GM12878 (cell line): ENCODE measurements around the gene KRT25. TPM values are rescaled to one million over a fixed set of nuclear protein-coding genes. Genes with fewer than 3 reads are reported as not detected.

ENCODE experiments used
- ATAC-seq: fragments of 200-7000 bp; cut with Tn5 transposase; 3 replicates; pipeline ENCODE4 v1.9.1; 2020; ENCODE audit warnings: mild to moderate bottlenecking, moderate library complexity
- BruUV-seq: library from RNA; stranded (reverse); fragments of 400-500 nt; replicated peaks from 2 replicates; lab custom pipeline; 2021; lab: Mats Ljungman, UMichigan
- CTCF ChIA-PET: fragments of 300-600 bp; sonication (Branson Sonifier 250); formaldehyde crosslinking; extraction: SDS; loops from one replicate; lab custom pipeline; 2021; ENCODE audit warnings: inconsistent platforms; lab: Yijun Ruan, JAX
- POLR2A ChIA-PET: fragments of 350-600 bp; formaldehyde crosslinking; extraction: SDS; loops from one replicate; lab custom pipeline; 2021; ENCODE audit warnings: inconsistent platforms; lab: Charles Lee
- RAD21 ChIA-PET: fragments of 300-600 bp; sonication (Branson Sonifier 250); formaldehyde crosslinking; loops from one replicate; lab custom pipeline; 2023; ENCODE audit warnings: antibody characterized with exemption; ENCODE audit not compliant: unreplicated experiment; lab: Charles Lee
- SMC1A ChIA-PET: fragments of 300-600 bp; sonication (Branson Sonifier 250); formaldehyde crosslinking; loops from one replicate; lab custom pipeline; 2023; ENCODE audit not compliant: unreplicated experiment, uncharacterized antibody; lab: Charles Lee
- DNase-seq: peaks from one replicate; pipeline ENCODE4 v3.0.0-alpha.2; 2011; ENCODE audit warnings: low read depth, low spot score
- FAIRE-seq: peaks from 3 replicates; lab custom pipeline; 2011; peaks lifted over from hg19 to GRCh38; lab: Jason Lieb, UNC
- H2AFZ ChIP-seq: 2 replicates; pipeline ENCODE4 v1.6.0; 2011; ENCODE audit warnings: low read depth, low read length, control low read depth; ENCODE audit not compliant: control insufficient read depth
- H3K27ac ChIP-seq: 2 replicates; pipeline ENCODE4 v1.5.1; 2011; ENCODE audit warnings: control low read depth; ENCODE audit not compliant: control insufficient read depth, insufficient read depth
- H3K27me3 ChIP-seq, 2 experiments: replicated peaks in 1 of 2; 2 replicates each; pipeline versions ENCODE4 v1.6.0 to v1.6.1; 2011; ENCODE audit warnings: low read length in 1 of 2; ENCODE audit not compliant: control insufficient read depth in 2 of 2, insufficient read depth in 2 of 2
- H3K36me3 ChIP-seq, 2 experiments: 2 replicates each; pipeline ENCODE4 v1.5.1; 2011; ENCODE audit warnings: low read length in 1 of 2; ENCODE audit not compliant: control insufficient read depth in 2 of 2, insufficient read depth in 2 of 2
- H3K4me1 ChIP-seq: 2 replicates; pipeline ENCODE4 v1.6.1; 2011; ENCODE audit warnings: mild to moderate bottlenecking, low read length, moderate library complexity, mixed read lengths; ENCODE audit not compliant: control insufficient read depth, insufficient read depth
- H3K4me2 ChIP-seq: 2 replicates; pipeline ENCODE4 v1.6.0; 2011; ENCODE audit warnings: control low read depth; ENCODE audit not compliant: control insufficient read depth, insufficient read depth
- H3K4me3 ChIP-seq: fragments of 200-600 bp; sonication (generic); 2 replicates; pipeline ENCODE4 v1.5.1; 2016
- H3K79me2 ChIP-seq: 2 replicates; pipeline ENCODE4 v1.6.0; 2011; ENCODE audit warnings: low read length; ENCODE audit not compliant: control insufficient read depth, insufficient read depth
- H3K9ac ChIP-seq: 2 replicates; pipeline ENCODE4 v1.8.0; 2011; ENCODE audit warnings: low read length, control low read depth, mixed read lengths; ENCODE audit not compliant: control insufficient read depth, insufficient read depth
- H3K9me3 ChIP-seq: replicated peaks from 3 replicates; pipeline ENCODE4 v1.5.1; 2011; ENCODE audit warnings: mild to moderate bottlenecking, low read length; ENCODE audit not compliant: control insufficient read depth, insufficient read depth
- H4K20me1 ChIP-seq: 2 replicates; pipeline ENCODE4 v1.6.0; 2011; ENCODE audit not compliant: control insufficient read depth, insufficient read depth
- CREB1 ChIP-seq: IDR thresholded peaks from 2 replicates; pipeline ENCODE4 v1.6.1; 2012; ENCODE audit warnings: low read depth, mild to moderate bottlenecking, inconsistent platforms
- HDAC2 ChIP-seq: fragments of 200-600 bp; sonication (generic); IDR thresholded peaks from 2 replicates; pipeline ENCODE4 v1.6.1; 2017
- MEF2A ChIP-seq: IDR thresholded peaks from 2 replicates; pipeline ENCODE4 v1.6.1; 2011; ENCODE audit warnings: low read depth, mild to moderate bottlenecking, low read length, moderate library complexity; ENCODE audit not compliant: insufficient read depth
- MTA3 ChIP-seq: IDR thresholded peaks from 2 replicates; pipeline ENCODE4 v1.6.1; 2012; ENCODE audit warnings: low read length, inconsistent platforms, borderline replicate concordance
- POLR2AphosphoS5 ChIP-seq: IDR thresholded peaks from 2 replicates; pipeline ENCODE4 v1.6.1; 2011; ENCODE audit warnings: mild to moderate bottlenecking, low read length, inconsistent platforms
- RAD51 ChIP-seq: fragments of 450-650 bp; IDR thresholded peaks from 2 replicates; pipeline ENCODE4 v1.6.1; 2016; ENCODE audit warnings: moderate library complexity, mild to moderate bottlenecking, inconsistent platforms
- RELA ChIP-seq: fragments of 450-650 bp; IDR thresholded peaks from 2 replicates; pipeline ENCODE4 v1.8.0; 2014; ENCODE audit warnings: borderline replicate concordance; ENCODE audit not compliant: partially characterized antibody
- ZZZ3 ChIP-seq: IDR thresholded peaks from 2 replicates; pipeline ENCODE4 v1.6.1; 2011; ENCODE audit warnings: low read depth; ENCODE audit not compliant: control insufficient read depth, insufficient read length
- WGBS: methylation state at CpG from one replicate; pipeline ENCODE4 v1.1.6; 2016; ENCODE audit warnings: low lambda C conversion rate; ENCODE audit not compliant: insufficient replicate concordance, insufficient coverage; ENCODE audit errors: missing lambda C conversion rate; 5-methylcytosine and 5-hydroxymethylcytosine counted together
- in situ Hi-C: fragments of 300-500 bp; cut with MboI; formaldehyde crosslinking; loops from 9 replicates; pipeline ENCODE4 v1.14.3; 2018; ENCODE audit warnings: mixed read lengths
- intact Hi-C: fragments of 100-400 bp; cut with micrococcal nuclease; formaldehyde crosslinking; loops from one replicate; pipeline ENCODE4 v1.14.2; 2022; ENCODE audit not compliant: unreplicated experiment
- polyA plus RNA-seq, 11 experiments: library from polyadenylated mRNA; depleted of rRNA in 4 of 11; unstranded in 6 of 11; stranded (reverse) in 5 of 11; fragments of >200 nt; fragmentation: Nextera tagmentation in 4 of 11; fragmentation: Illumina TruSeq in 1 of 11; extraction: Ambion mirVana in 4 of 11; extraction: Trizol in 1 of 11; gene quantifications; 1 replicate in 1 of 11; 2 replicates in 10 of 11; pipeline versions ENCODE4 v1.2.1 to v1.2.3, GENCODE V29; 2011 to 2016; ENCODE audit warnings: inconsistent platforms in 2 of 11, missing spikeins in 2 of 11, low read depth in 1 of 11
- total RNA-seq, 4 experiments: library from RNA; depleted of rRNA in 3 of 4; stranded (reverse); fragments of >200 nt in 3 of 4; fragmentation: Illumina TruSeq in 1 of 4; extraction: Trizol in 1 of 4; gene quantifications; 2 replicates each; pipeline versions ENCODE4 v1.2.1 to v1.2.3, GENCODE V29; 2013 to 2021
- TF ChIP-seq, protein P1 (sequence below): fragments of 450-650 bp; IDR thresholded peaks from 2 replicates; pipeline ENCODE4 v1.6.1; 2018; ENCODE audit warnings: borderline replicate concordance, mild to moderate bottlenecking; ENCODE audit not compliant: partially characterized antibody
- TF ChIP-seq, protein P2 (sequence below): fragments of 150-350 bp; IDR thresholded peaks from 2 replicates; pipeline ENCODE4 v1.6.1; 2016; ENCODE audit warnings: low read depth, low read length
- TF ChIP-seq, protein P3 (sequence below): fragments of 450-650 bp; conservative IDR thresholded peaks from 2 replicates; pipeline ENCODE4 v1.6.1; 2017; ENCODE audit warnings: mild to moderate bottlenecking, moderate library complexity

KRT25 gene
- total and polyA plus RNA-seq, 10 of the 15 experiments (the other 5 are each of a cell fraction or from before 2014, with no cell fraction given) = not detected

DNA sequence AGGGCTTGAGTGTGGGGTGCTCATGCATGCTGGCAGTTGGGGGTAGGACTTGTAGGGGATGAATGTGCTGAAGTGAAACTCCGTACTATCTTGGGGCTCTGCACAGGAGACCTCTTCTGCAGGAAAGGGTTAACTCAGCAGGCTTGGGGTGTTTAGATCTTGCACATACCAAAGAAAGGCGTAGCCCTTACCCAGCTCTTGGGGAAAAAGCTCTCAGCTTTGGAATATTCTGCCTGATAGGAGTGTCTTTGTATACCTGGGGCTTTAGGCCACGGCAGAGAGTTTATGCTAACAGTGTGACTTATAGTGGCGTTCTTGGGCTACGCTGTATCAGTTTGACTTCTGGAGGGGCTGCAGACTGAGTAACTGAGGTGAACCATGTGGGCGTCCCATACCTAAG, 21.1 kb downstream of the KRT25 start (continued):
- TF ChIP-seq, protein P1, sequence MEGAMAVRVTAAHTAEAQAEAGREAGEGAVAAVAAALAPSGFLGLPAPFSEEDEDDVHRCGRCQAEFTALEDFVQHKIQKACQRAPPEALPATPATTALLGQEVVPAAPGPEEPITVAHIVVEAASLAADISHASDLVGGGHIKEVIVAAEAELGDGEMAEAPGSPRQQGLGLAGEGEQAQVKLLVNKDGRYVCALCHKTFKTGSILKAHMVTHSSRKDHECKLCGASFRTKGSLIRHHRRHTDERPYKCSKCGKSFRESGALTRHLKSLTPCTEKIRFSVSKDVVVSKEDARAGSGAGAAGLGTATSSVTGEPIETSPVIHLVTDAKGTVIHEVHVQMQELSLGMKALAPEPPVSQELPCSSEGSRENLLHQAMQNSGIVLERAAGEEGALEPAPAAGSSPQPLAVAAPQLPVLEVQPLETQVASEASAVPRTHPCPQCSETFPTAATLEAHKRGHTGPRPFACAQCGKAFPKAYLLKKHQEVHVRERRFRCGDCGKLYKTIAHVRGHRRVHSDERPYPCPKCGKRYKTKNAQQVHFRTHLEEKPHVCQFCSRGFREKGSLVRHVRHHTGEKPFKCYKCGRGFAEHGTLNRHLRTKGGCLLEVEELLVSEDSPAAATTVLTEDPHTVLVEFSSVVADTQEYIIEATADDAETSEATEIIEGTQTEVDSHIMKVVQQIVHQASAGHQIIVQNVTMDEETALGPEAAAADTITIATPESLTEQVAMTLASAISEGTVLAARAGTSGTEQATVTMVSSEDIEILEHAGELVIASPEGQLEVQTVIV = no peak

DNA sequence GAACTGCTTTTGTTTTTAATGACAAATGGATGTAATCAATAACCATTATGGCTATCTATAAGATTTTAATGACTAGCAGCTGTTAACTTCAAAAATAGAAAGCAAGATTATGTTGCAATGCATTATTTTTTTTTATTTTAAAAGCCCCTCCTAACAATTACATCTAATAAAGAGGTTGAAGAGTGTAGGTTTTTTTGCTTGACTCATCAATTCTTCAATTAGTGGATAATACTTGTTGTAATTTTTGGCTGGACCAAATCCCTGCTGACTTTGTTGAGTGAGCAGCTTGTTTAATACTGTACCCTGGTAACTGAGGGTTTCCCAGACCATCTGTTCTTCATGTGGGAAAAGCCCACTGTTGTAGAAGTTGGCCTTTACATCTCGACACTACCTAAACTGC, 24.2 kb downstream of the KRT25 start:
- H3K79me2 ChIP-seq = no peaks in the 10 kb centered on the region
- no peaks in the 10 kb centered on the region for H3K36me3 ChIP-seq
- ChIA-PET CTCF (interaction anchor here (1.2 to 1.8 kb wide), 2 partner anchors 11 to 115 kb away, joined by 5 to 6 read pairs; no protein-coding TSS in a partner anchor), POLR2A (interaction anchor here (0.6 kb wide), 2 partner anchors 12 to 52 kb away, joined by 3 read pairs; no protein-coding TSS in a partner anchor), SMC1A (interaction anchor here (0.6 to 1.3 kb wide), 3 partner anchors 12 to 92 kb away, joined by 3 to 6 read pairs (median 3); no protein-coding TSS in a partner anchor), RAD21 (interaction anchor here (1.2 kb wide), 1 partner anchor 106 kb away, joined by 3 read pairs; no protein-coding TSS in a partner anchor)
- H3K4me2 ChIP-seq = no peak overlapping the region
- no peaks in the 10 kb centered on the region for H4K20me1 ChIP-seq
- no peak for ATAC-seq
- H3K27ac ChIP-seq = no peak overlapping the region
- H3K4me3 ChIP-seq = no peak overlapping the region
- peaks cover 0 to 3% of the 10 kb centered on the region in 2 experiments; a peak in 1 of 4 replicates for H3K27me3 ChIP-seq
- H3K9me3 ChIP-seq = no peaks in the 10 kb centered on the region; the same call in 2 of the 3 replicates
- no peak overlapping the region for H2AFZ ChIP-seq
- FAIRE-seq = no peak
- DNase-seq = no peak
- peaks cover 3% of the 10 kb centered on the region; the same call in 1 of the 2 replicates for H3K4me1 ChIP-seq
- intact Hi-C loops = no loop called here
- in situ Hi-C loops = no loop called here
- H3K9ac ChIP-seq = no peak overlapping the region
- 8% methylated on average over 1 of the region's 1 CpG for WGBS
- no TSS peak for BruUV-seq
- TF ChIP-seq CREB1 (no peak), ZZZ3 (no peak), HDAC2 (no peak), MEF2A (no peak), RELA (no peak), POLR2AphosphoS5 (no peak), MTA3 (no peak), RAD51 (no peak)
- TF ChIP-seq, protein P2, sequence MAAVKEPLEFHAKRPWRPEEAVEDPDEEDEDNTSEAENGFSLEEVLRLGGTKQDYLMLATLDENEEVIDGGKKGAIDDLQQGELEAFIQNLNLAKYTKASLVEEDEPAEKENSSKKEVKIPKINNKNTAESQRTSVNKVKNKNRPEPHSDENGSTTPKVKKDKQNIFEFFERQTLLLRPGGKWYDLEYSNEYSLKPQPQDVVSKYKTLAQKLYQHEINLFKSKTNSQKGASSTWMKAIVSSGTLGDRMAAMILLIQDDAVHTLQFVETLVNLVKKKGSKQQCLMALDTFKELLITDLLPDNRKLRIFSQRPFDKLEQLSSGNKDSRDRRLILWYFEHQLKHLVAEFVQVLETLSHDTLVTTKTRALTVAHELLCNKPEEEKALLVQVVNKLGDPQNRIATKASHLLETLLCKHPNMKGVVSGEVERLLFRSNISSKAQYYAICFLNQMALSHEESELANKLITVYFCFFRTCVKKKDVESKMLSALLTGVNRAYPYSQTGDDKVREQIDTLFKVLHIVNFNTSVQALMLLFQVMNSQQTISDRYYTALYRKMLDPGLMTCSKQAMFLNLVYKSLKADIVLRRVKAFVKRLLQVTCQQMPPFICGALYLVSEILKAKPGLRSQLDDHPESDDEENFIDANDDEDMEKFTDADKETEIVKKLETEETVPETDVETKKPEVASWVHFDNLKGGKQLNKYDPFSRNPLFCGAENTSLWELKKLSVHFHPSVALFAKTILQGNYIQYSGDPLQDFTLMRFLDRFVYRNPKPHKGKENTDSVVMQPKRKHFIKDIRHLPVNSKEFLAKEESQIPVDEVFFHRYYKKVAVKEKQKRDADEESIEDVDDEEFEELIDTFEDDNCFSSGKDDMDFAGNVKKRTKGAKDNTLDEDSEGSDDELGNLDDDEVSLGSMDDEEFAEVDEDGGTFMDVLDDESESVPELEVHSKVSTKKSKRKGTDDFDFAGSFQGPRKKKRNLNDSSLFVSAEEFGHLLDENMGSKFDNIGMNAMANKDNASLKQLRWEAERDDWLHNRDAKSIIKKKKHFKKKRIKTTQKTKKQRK = no peak
- TF ChIP-seq, protein P1 = no peak
- TF ChIP-seq, protein P3, sequence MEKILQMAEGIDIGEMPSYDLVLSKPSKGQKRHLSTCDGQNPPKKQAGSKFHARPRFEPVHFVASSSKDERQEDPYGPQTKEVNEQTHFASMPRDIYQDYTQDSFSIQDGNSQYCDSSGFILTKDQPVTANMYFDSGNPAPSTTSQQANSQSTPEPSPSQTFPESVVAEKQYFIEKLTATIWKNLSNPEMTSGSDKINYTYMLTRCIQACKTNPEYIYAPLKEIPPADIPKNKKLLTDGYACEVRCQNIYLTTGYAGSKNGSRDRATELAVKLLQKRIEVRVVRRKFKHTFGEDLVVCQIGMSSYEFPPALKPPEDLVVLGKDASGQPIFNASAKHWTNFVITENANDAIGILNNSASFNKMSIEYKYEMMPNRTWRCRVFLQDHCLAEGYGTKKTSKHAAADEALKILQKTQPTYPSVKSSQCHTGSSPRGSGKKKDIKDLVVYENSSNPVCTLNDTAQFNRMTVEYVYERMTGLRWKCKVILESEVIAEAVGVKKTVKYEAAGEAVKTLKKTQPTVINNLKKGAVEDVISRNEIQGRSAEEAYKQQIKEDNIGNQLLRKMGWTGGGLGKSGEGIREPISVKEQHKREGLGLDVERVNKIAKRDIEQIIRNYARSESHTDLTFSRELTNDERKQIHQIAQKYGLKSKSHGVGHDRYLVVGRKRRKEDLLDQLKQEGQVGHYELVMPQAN = no peak
